OCI-LY1 (cell line): ENCODE measurements around the gene CGREF1.

Experiments
- H2AFZ ChIP-seq: fragments of 200-600 bp; sonication (generic), shearing (Covaris generic); 2 replicates; pipeline ENCODE4 v1.6.0; 2014; ENCODE audit warnings: antibody characterized with exemption, mild to moderate bottlenecking, low read length
- H3F3A ChIP-seq: fragments of 200-600 bp; sonication (generic), shearing (Covaris generic); 2 replicates; pipeline ENCODE4 v1.6.0; 2014; ENCODE audit warnings: mild to moderate bottlenecking, antibody characterized with exemption, low read length, moderate library complexity; ENCODE audit not compliant: insufficient read depth
- H3K27ac ChIP-seq: fragments of 200-600 bp; sonication (generic); 2 replicates; pipeline ENCODE4 v1.5.1; 2014; ENCODE audit warnings: low read length, mixed run types, mild to moderate bottlenecking, low read depth; ENCODE audit not compliant: poor library complexity, severe bottlenecking
- H3K27me3 ChIP-seq: fragments of 200-600 bp; sonication (generic); 2 replicates; pipeline ENCODE4 v1.6.0; 2014; ENCODE audit warnings: antibody characterized with exemption, mild to moderate bottlenecking, low read length, moderate library complexity; ENCODE audit not compliant: insufficient read depth
- H3K36me3 ChIP-seq: fragments of 200-600 bp; sonication (generic); 2 replicates; pipeline ENCODE4 v1.6.1; 2014; ENCODE audit warnings: mild to moderate bottlenecking, antibody characterized with exemption, low read length, moderate library complexity, mixed read lengths; ENCODE audit not compliant: insufficient read depth
- H3K4me1 ChIP-seq: fragments of 200-600 bp; sonication (generic); 2 replicates; pipeline ENCODE4 v1.5.1; 2014; ENCODE audit warnings: mild to moderate bottlenecking, low read length, moderate library complexity; ENCODE audit not compliant: insufficient read depth, severe bottlenecking
- H3K4me2 ChIP-seq: fragments of 200-600 bp; sonication (generic), shearing (Covaris generic); 2 replicates; pipeline ENCODE4 v1.6.1; 2014; ENCODE audit warnings: low read length
- H3K4me3 ChIP-seq: fragments of 200-600 bp; sonication (generic); 2 replicates; pipeline ENCODE4 v1.5.1; 2014; ENCODE audit warnings: low read length, low read depth, mild to moderate bottlenecking, mixed read lengths; ENCODE audit not compliant: poor library complexity, severe bottlenecking
- H3K79me2 ChIP-seq: fragments of 200-600 bp; shearing (Covaris generic); 2 replicates; pipeline ENCODE4 v1.6.1; 2016; ENCODE audit warnings: mixed run types, low read length, mixed read lengths; ENCODE audit not compliant: insufficient read depth
- H3K9ac ChIP-seq: fragments of 200-600 bp; sonication (generic), shearing (Covaris generic); 2 replicates; pipeline ENCODE4 v1.6.1; 2014; ENCODE audit warnings: mild to moderate bottlenecking, low read length, mixed read lengths
- H3K9me2 ChIP-seq: fragments of 200-600 bp; sonication (generic), shearing (Covaris generic); 2 replicates; pipeline ENCODE4 v1.6.1; 2014; ENCODE audit warnings: low read depth, mild to moderate bottlenecking, low read length, mixed read lengths
- H3K9me3 ChIP-seq: fragments of 200-600 bp; shearing (Covaris generic); 2 replicates; pipeline ENCODE4 v1.6.1; 2014; ENCODE audit warnings: low read length, mixed read lengths
- H4K20me1 ChIP-seq: fragments of 200-600 bp; sonication (generic), shearing (Covaris generic); 2 replicates; pipeline ENCODE4 v1.6.0; 2016; ENCODE audit warnings: mild to moderate bottlenecking, low read length; ENCODE audit not compliant: insufficient read depth
- CTCF ChIP-seq: fragments of 200-600 bp; sonication (generic), shearing (Covaris generic); IDR thresholded peaks from 2 replicates; pipeline ENCODE4 v1.5.1; 2017; ENCODE audit warnings: mild to moderate bottlenecking, antibody characterized with exemption, low read length, moderate library complexity, mixed read lengths
- EZH2 ChIP-seq: fragments of 200-600 bp; sonication (generic), shearing (Covaris generic); IDR thresholded peaks from 2 replicates; pipeline ENCODE4 v1.8.0; 2017; ENCODE audit warnings: borderline replicate concordance, mixed run types, mild to moderate bottlenecking, antibody characterized with exemption, low read length, moderate library complexity, mixed read lengths

The CGREF1 gene

GRCh38 chr2:27097341-27097740, 21.6 kb downstream of the CGREF1 start:
- Histone ChIP-seq H3K4me3 (no peak overlapping the region), H2AFZ (no peak overlapping the region), H3F3A (no peaks in the 10 kb centered on the region), H3K36me3 (no peaks in the 10 kb centered on the region), H3K79me2 (no peaks in the 10 kb centered on the region), H3K27me3 (no peaks in the 10 kb centered on the region; the same call in 1 of the 2 replicates), H3K4me2 (no peak overlapping the region), H3K9me3 (no peaks in the 10 kb centered on the region), H3K27ac (no peak overlapping the region), H4K20me1 (no peaks in the 10 kb centered on the region), H3K9me2 (no peaks in the 10 kb centered on the region), H3K4me1 (peaks cover 11% of the 10 kb centered on the region), H3K9ac (no peak overlapping the region)
- no peak for TF ChIP-seq CTCF
- no peak for TF ChIP-seq EZH2

DNA sequence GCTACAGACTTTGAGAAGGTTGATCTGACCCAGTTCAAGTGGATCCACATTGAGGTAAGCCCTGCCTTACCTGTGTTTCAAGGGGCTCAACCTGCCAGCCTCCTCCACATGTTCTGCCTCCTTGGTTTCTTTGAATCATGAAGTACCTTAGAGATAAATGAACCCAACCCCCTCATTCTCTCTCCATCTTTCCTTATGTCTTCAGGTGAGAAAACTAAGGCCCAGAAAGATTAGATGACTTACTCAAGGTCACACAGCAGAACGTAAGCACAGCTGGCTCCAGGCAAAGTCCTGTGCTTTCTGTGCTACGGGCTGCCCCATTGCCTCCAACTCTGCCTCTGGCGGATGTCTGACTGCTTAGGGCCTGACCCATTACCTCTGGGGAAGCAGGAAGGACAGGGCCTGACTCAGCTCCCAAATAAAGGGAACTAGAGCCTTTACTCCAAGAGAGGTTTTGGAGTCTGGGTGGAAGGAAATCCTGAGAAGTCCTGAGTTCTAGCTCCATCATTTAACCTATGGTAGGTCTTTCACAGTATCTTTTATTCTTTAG, 22.1 kb downstream of the CGREF1 start:
- no peaks in the 10 kb centered on the region for H3K79me2 ChIP-seq
- H3K9me3 ChIP-seq, result no peaks in the 10 kb centered on the region
- H3K4me1 ChIP-seq, result peaks cover 11% of the 10 kb centered on the region
- H3F3A ChIP-seq, result no peaks in the 10 kb centered on the region
- H3K9ac ChIP-seq, result no peak overlapping the region; the same call in 1 of the 2 replicates
- no peak overlapping the region for H3K4me3 ChIP-seq
- no peak overlapping the region for H3K4me2 ChIP-seq
- no peaks in the 10 kb centered on the region for H3K36me3 ChIP-seq
- no peaks in the 10 kb centered on the region; the same call in 1 of the 2 replicates for H3K27me3 ChIP-seq
- no peak overlapping the region for H3K27ac ChIP-seq
- no peaks in the 10 kb centered on the region for H4K20me1 ChIP-seq
- no peak for TF ChIP-seq CTCF
- TF ChIP-seq EZH2, result no peak
- H3K9me2 ChIP-seq, result no peaks in the 10 kb centered on the region
- no peak overlapping the region for H2AFZ ChIP-seq

- Histone ChIP-seq H3K79me2 (no peaks in the 10 kb centered on the region), H3K27ac (no peak overlapping the region)
Observed at GRCh38 chr2:27095745-27096651, 22.9 kb downstream of the CGREF1 start.

More at GRCh38 chr2:27095745-27096651, 22.9 kb downstream of the CGREF1 start:
- Histone ChIP-seq H3K9ac (peak overlapping the region; percentile 46; the same call in 1 of the 2 replicates), H3K36me3 (no peaks in the 10 kb centered on the region), H3K9me2 (no peaks in the 10 kb centered on the region), H3K4me1 (peaks cover 11% of the 10 kb centered on the region), H3K4me2 (peak overlapping the region; percentile 73), H2AFZ (peak overlapping the region; percentile 54; the same call in 1 of the 2 replicates), H4K20me1 (no peaks in the 10 kb centered on the region), H3K4me3 (peak overlapping the region; percentile 51), H3K9me3 (no peaks in the 10 kb centered on the region), H3K27me3 (no peaks in the 10 kb centered on the region; the same call in 1 of the 2 replicates), H3F3A (no peaks in the 10 kb centered on the region)
- TF ChIP-seq EZH2, result no peak
- no peak for TF ChIP-seq CTCF
